Measurements from ENCODE around the gene E2F1.

Gene E2F1

DNA sequence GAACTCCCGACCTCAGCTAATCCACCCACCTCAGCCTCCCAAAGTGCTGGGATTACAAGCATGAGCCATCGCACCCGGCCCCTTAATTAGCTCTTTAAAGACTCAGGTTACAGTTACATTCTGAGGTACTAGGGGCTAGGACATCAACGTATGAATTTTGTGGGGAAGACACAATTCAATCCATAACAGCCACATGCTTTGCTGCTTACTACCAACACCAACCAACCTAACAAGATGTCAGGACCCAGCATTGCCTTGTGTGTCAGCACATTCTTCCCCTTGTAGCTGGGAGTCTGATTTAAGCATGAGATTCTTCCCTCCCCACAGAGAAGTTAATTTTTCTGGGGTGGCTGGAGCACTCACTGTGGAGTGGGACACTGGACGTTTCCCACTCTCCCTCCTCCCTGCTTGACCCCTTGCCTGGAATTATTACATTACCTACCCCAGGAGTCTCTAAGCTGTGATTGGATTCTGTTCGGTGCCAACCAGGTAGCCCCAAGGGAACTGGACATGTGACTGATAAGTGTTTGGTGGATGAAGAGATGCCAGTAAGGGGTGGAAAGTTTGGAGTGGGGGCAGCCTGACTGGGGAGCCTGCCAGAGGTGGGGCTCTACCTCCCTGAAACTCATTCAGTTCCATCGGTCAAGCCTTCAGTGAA lies 39.6 kb upstream of the E2F1 start:
- Histone ChIP-seq H3K9ac (ENCODE audit: low read depth, low read length) (no peak overlapping the region), H3K4me3 (ENCODE audit: low read length) (no peak overlapping the region), H3K4me1 (ENCODE audit: insufficient read depth, low read length) (no peaks in the 10 kb centered on the region), H3K36me3 (ENCODE audit: insufficient read depth, low read length) (no peaks in the 10 kb centered on the region), H3K27ac (ENCODE audit: low read depth, low read length) (no peak overlapping the region), H3K9me3 (ENCODE audit: insufficient read depth, low read depth, low read length) (no peaks in the 10 kb centered on the region), H3K27me3 (ENCODE audit: insufficient read depth, low read length) (no peaks in the 10 kb centered on the region)
- 87% methylated on average over 7 of the region's 7 CpGs for WGBS

DNA sequence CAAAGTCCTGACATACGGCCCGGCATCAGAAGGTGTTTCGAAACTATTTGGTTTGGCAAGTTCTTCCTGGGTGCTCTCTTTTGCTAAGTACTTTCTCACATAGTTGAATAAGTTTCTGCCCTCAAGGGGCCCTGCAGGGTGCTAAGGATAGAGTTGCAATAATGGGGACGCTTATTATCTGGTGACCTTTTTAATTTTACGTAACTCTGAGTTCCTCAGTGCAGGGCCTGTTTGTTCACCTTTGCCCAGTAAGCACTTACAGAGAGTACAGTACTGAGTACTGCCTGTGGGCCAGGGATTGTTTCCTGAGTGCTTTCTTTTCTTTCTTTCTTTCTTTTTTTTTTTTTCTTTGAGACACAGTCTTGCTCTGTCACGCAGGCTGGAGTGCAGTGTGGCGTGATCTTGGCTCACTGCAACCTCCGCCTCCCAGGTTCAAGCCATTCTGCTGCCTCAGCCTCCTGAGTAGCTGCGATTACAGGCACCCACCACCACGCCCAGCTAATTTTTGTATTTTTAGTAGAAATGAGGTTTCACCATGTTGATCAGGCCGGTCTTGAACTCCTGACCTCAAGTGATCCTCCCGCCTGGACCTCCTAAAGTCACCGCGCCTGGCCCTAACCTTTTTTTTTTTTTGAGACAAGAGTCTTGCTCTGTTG lies 38.4 kb upstream of the E2F1 start:
- no peak overlapping the region for H3K9ac ChIP-seq (ENCODE audit: low read depth, low read length)
- H3K36me3 ChIP-seq (ENCODE audit: insufficient read depth, low read length) = no peaks in the 10 kb centered on the region
- no peaks in the 10 kb centered on the region for H3K27me3 ChIP-seq (ENCODE audit: insufficient read depth, low read length)
- H3K4me1 ChIP-seq (ENCODE audit: insufficient read depth, low read length) = no peaks in the 10 kb centered on the region
- H3K27ac ChIP-seq (ENCODE audit: low read depth, low read length) = no peak overlapping the region
- no peak overlapping the region for H3K4me3 ChIP-seq (ENCODE audit: low read length)
- H3K9me3 ChIP-seq (ENCODE audit: insufficient read depth, low read depth, low read length) = no peaks in the 10 kb centered on the region
- WGBS = 95% methylated on average over 14 of the region's 14 CpGs

DNA sequence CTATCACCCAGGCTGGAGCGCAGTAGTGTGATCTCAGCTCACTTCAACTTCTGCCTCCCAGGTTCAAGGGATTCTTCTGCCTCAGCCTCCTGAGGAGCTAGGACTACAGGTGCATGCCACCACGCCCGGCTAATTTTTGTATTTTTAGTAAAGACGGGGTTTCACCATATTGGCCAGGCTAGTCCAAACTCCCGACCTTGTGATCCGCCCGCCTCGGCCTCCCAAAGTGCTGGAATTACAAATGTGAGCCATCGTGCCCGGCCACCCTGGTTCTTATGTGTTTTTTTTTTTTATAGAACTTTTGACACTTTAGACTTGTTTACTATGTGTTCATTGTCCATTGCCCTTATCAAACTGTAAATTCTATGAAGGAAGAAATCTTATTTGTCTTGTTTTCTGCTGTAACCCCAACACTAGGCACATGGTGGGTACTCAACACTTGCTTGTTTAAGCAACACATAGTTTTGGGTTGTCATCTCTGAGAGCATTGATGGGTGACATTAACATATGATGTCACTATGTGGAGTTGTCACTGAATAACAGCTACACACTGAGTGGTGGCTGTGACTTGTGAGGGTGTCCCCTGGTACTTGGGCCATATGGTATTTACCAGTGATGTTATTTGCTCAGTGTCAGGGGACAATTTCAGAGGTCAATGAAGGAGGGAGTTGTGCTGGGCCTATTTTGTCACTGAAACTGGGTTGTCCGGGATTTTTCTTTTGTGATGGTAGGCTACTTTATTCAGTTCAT lies 35.4 kb upstream of the E2F1 start:
- Histone ChIP-seq H3K4me1 (ENCODE audit: insufficient read depth, low read length) (no peaks in the 10 kb centered on the region), H3K27me3 (ENCODE audit: insufficient read depth, low read length) (no peaks in the 10 kb centered on the region), H3K9ac (ENCODE audit: low read depth, low read length) (no peak overlapping the region), H3K4me3 (ENCODE audit: low read length) (no peak overlapping the region), H3K9me3 (ENCODE audit: insufficient read depth, low read depth, low read length) (no peaks in the 10 kb centered on the region), H3K27ac (ENCODE audit: low read depth, low read length) (no peak overlapping the region), H3K36me3 (ENCODE audit: insufficient read depth, low read length) (no peaks in the 10 kb centered on the region)
- 95% methylated on average over 10 of the region's 11 CpGs for WGBS

DNA sequence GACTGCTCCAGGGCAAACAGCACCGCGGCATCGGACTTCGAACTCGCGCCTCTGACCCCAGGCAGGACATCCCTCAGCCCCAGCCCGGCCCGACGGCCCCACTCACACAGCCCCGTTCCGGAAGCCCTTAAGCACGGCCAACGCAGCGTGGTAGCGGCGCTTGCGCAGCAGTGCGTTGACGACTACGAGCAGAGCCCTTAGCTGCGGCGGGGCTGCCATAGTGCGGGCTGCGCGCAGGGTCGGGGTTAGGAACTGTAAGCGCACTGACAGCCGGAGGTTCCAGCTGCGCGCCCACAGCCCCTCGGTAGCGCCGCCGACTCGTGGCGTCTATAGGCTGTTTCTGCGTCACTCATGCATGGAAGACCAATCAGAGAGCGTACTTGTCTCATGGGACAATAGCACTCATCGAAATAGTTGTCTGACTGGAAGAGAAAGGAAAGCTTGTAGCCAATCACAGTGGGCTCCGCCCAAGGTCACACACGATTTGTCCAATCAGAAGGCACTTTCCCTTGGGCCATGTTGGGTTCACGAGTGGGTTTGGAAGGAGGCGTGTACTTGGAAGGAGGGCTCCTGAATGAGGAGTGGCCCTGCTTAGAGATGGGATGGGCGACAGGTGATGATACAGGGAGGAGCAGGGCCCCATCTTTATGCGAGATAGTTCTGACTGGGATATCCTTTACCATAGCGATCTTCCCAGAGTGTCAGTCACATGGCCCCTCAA lies 34.0 kb upstream of the E2F1 start, which contains the start of gene PXMP4:
PXMP4 (minus strand) TSS at position 322 of the 721 bp plus-strand sequence; CDS start at position 219, 103 bp downstream.
- Histone ChIP-seq H3K27ac (ENCODE audit: low read depth, low read length) (no peak within 1 kb of the TSS), H3K4me3 (ENCODE audit: low read length) (peak within 1 kb of the TSS; percentile 55), H3K36me3 (ENCODE audit: insufficient read depth, low read length) (no peaks in the 10 kb centered on the region), H3K4me1 (ENCODE audit: insufficient read depth, low read length) (no peaks in the 10 kb centered on the region), H3K9me3 (ENCODE audit: insufficient read depth, low read depth, low read length) (no peaks in the 10 kb centered on the region), H3K27me3 (ENCODE audit: insufficient read depth, low read length) (no peaks in the 10 kb centered on the region), H3K9ac (ENCODE audit: low read depth, low read length) (no peak within 1 kb of the TSS)
- 52% methylated on average over 46 of the region's 46 CpGs for WGBS

DNA sequence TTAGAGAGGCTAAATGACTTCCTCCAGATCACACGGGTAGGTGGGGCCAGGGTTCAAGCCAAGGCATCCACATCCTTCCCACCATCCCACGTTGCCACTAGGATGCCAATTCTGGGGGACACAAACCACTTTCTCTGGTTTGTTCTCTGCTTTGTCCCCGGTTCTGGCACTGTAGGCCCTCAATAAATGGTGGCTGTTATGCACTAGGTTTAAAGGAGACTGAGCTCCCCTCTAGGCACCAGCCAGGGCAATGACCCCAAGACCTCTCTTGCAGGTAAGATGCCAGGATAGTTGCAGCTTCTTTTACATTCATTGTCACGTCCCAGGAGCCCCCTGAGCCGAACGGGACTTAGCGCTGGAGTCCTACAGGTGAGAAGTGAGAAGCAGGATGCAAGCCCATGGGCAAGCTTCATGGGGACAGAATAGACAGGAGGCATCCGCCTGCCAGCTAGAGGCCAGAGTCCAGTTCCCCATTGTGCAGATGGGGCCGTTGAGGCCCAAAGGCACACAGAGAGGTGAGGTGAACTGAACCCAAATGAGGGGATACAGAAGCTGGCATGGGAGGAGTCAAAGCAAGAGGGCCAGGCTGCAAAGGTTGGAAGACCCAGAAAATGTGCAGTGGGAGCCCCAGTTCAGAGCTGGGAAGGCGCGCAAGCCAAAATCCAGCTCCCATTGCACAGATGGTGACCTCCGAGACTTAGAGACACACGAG lies 33.2 kb upstream of the E2F1 start:
- no peaks in the 10 kb centered on the region for H3K27me3 ChIP-seq (ENCODE audit: insufficient read depth, low read length)
- no peak overlapping the region for H3K27ac ChIP-seq (ENCODE audit: low read depth, low read length)
- no peaks in the 10 kb centered on the region for H3K9me3 ChIP-seq (ENCODE audit: insufficient read depth, low read depth, low read length)
- H3K4me1 ChIP-seq (ENCODE audit: insufficient read depth, low read length) = no peaks in the 10 kb centered on the region
- H3K9ac ChIP-seq (ENCODE audit: low read depth, low read length) = no peak overlapping the region
- 83% methylated on average over 13 of the region's 13 CpGs for WGBS
- H3K4me3 ChIP-seq (ENCODE audit: low read length) = peak overlapping the region; percentile 55
- no peaks in the 10 kb centered on the region for H3K36me3 ChIP-seq (ENCODE audit: insufficient read depth, low read length)

DNA sequence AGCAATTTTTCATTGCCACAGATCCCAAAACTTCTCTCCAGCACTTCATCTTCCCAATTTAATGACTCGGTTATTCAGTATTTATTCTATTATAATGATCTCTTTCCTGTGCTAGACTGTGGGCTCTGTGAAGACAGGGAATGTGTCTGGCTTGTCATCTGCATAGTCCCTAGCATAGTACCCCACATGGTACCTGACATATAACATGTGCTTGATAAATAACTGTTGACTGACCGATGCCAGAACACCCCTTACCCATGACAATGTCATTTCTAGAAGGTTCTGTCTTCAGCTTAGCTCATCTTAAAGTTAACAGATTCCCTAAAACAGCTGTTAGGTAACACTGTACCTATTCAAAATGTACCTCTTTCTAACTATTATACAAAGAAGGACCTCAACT lies 30.3 kb upstream of the E2F1 start:
- Histone ChIP-seq H3K27me3 (ENCODE audit: insufficient read depth, low read length) (no peaks in the 10 kb centered on the region), H3K27ac (ENCODE audit: low read depth, low read length) (no peak overlapping the region), H3K4me1 (ENCODE audit: insufficient read depth, low read length) (no peaks in the 10 kb centered on the region), H3K9ac (ENCODE audit: low read depth, low read length) (no peak overlapping the region), H3K36me3 (ENCODE audit: insufficient read depth, low read length) (no peaks in the 10 kb centered on the region), H3K9me3 (ENCODE audit: insufficient read depth, low read depth, low read length) (no peaks in the 10 kb centered on the region), H3K4me3 (ENCODE audit: low read length) (no peak overlapping the region)
- WGBS = 90% methylated on average over 1 of the region's 2 CpGs

DNA sequence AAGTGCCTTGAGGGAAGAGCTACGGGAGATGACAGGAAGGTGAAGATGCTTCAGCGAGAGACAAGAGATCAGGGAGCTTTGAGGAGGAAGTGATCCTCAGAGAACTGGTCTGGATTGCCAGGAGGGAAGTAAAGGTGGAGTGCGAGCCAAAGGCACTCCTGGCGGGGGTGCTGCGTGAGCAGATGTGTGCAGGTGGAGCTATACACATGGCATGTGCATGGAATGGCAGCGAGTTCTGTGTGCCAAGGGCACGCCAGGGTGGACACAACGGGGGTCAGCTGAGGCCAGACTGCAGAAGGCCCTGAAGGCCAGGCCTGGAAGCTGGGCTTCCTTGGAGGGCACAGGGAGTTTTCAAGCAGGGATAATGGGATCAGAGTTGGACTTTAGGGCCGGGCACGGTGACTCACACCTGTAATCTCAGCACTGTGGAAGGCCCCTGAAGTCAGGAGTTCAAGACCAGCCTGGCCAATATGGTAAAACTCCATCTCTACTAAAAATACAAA lies 27.7 kb upstream of the E2F1 start:
- WGBS = 92% methylated on average over 10 of the region's 10 CpGs

DNA sequence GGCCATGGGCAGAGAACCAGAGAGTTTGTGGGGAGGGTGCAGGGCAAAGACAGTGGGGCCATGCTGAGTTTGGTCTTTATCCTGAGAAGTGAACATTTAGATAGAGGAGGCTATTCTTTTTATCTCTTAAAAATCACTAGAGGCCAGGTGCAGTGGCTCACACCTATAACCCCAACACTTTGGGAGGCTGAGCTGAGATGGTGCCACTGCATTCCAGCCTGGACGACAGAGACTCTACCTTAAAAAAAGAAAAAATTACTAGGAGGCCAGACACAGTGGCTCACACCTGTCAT lies 25.2 kb upstream of the E2F1 start:
- Histone ChIP-seq H3K9ac (ENCODE audit: low read depth, low read length) (no peak overlapping the region), H3K4me3 (ENCODE audit: low read length) (no peak overlapping the region), H3K27me3 (ENCODE audit: insufficient read depth, low read length) (no peaks in the 10 kb centered on the region), H3K36me3 (ENCODE audit: insufficient read depth, low read length) (no peaks in the 10 kb centered on the region), H3K27ac (ENCODE audit: low read depth, low read length) (no peak overlapping the region), H3K9me3 (ENCODE audit: insufficient read depth, low read depth, low read length) (no peaks in the 10 kb centered on the region), H3K4me1 (ENCODE audit: insufficient read depth, low read length) (no peaks in the 10 kb centered on the region; the same call in 1 of the 2 replicates)
- 36% methylated on average over 1 of the region's 1 CpG for WGBS

More for the DNA sequence above, 27.7 kb upstream of the E2F1 start:
- H3K27ac ChIP-seq (ENCODE audit: low read depth, low read length) = no peak overlapping the region
- no peaks in the 10 kb centered on the region; the same call in 1 of the 2 replicates for H3K4me1 ChIP-seq (ENCODE audit: insufficient read depth, low read length)
- H3K4me3 ChIP-seq (ENCODE audit: low read length) = no peak overlapping the region
- no peaks in the 10 kb centered on the region for H3K36me3 ChIP-seq (ENCODE audit: insufficient read depth, low read length)
- H3K9me3 ChIP-seq (ENCODE audit: insufficient read depth, low read depth, low read length) = no peaks in the 10 kb centered on the region
- H3K9ac ChIP-seq (ENCODE audit: low read depth, low read length) = no peak overlapping the region
- H3K27me3 ChIP-seq (ENCODE audit: insufficient read depth, low read length) = no peaks in the 10 kb centered on the region

DNA sequence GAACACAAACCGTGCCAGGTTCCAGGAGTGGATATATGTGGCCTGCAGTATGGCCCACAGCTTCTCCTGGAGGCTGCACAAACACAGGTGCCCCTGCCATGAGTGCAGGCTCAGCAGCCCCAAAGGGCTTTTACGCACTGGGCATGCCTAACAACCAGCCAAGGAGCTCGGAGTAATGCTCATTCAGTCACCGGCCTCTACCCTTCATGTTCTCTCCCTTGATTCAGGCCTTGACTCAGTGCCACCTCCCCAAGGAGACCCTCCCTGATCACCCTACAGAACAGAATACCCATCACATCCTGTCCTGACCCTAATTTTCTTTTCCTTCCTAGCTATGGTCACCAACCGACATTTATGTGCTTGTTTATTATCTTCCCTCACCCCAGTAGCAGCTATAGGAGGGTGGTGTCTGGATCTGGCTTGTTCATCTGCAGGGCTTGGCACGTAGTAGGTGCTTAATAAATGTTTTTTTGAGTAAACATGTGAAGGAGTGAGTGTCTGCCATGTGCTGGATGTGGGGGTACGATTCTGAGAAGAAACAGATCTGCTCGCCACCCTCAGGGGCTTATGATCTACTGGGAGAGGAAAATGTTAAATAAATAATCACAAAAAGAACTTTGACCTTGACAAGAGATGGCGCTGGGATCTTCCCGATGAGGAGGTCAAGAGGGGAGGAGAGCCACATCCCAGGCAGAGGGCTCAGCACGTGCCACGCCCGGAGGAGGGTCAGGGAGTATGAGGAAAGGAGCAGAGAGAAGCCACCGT lies 24.7 kb upstream of the E2F1 start:
- Histone ChIP-seq H3K27ac (ENCODE audit: low read depth, low read length) (no peak overlapping the region), H3K4me1 (ENCODE audit: insufficient read depth, low read length) (no peaks in the 10 kb centered on the region; the same call in 1 of the 2 replicates), H3K9me3 (ENCODE audit: insufficient read depth, low read depth, low read length) (no peaks in the 10 kb centered on the region), H3K4me3 (ENCODE audit: low read length) (no peak overlapping the region), H3K9ac (ENCODE audit: low read depth, low read length) (no peak overlapping the region), H3K36me3 (ENCODE audit: insufficient read depth, low read length) (no peaks in the 10 kb centered on the region), H3K27me3 (ENCODE audit: insufficient read depth, low read length) (no peaks in the 10 kb centered on the region)
- whole genome bisulfite sequencing = 81% methylated on average over 14 of the region's 14 CpGs

DNA sequence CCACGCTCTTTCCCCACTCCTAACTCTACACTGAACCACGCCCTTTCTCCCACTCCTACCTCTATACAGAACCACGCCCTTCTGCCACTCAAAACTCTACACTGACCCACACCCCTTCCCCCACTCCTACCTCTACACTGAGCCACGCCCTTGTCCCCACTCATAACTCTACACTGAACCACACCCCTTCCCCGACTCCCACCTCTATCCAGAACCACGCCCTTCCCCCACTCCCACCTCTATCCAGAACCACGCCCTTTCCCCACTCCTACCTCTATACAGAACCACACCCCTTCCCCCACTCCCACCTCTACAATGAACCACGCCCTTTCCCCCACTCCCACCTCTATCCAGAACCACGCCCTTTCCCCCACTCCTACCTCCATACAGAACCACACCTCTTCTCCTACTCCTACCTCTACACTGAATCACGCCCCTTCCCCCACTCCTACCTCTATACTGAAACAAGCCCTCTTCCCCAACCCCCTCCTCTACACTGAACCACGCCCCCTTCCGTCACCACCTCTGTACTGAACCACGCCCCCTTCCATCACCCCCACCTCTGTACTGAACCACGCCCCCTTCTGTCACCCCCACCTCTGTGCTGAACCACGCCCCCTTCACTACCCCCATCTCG lies 23.8 kb upstream of the E2F1 start:
- Histone ChIP-seq H3K36me3 (ENCODE audit: insufficient read depth, low read length) (no peaks in the 10 kb centered on the region), H3K27me3 (ENCODE audit: insufficient read depth, low read length) (no peaks in the 10 kb centered on the region), H3K4me3 (ENCODE audit: low read length) (no peak overlapping the region), H3K27ac (ENCODE audit: low read depth, low read length) (no peak overlapping the region), H3K4me1 (ENCODE audit: insufficient read depth, low read length) (no peaks in the 10 kb centered on the region; the same call in 1 of the 2 replicates), H3K9me3 (ENCODE audit: insufficient read depth, low read depth, low read length) (no peaks in the 10 kb centered on the region), H3K9ac (ENCODE audit: low read depth, low read length) (no peak overlapping the region)
- 91% methylated on average over 14 of the region's 16 CpGs for WGBS
